DMS 273 (cell line): ENCODE data around the gene SLC22A7.

Source experiments
- DNase-seq: peaks from one replicate; lab custom pipeline; 2025; ENCODE audit not compliant: unreplicated experiment; lab: John Stamatoyannopoulos, UW

SLC22A7 gene, protein sequence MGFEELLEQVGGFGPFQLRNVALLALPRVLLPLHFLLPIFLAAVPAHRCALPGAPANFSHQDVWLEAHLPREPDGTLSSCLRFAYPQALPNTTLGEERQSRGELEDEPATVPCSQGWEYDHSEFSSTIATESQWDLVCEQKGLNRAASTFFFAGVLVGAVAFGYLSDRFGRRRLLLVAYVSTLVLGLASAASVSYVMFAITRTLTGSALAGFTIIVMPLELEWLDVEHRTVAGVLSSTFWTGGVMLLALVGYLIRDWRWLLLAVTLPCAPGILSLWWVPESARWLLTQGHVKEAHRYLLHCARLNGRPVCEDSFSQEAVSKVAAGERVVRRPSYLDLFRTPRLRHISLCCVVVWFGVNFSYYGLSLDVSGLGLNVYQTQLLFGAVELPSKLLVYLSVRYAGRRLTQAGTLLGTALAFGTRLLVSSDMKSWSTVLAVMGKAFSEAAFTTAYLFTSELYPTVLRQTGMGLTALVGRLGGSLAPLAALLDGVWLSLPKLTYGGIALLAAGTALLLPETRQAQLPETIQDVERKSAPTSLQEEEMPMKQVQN

DNA sequence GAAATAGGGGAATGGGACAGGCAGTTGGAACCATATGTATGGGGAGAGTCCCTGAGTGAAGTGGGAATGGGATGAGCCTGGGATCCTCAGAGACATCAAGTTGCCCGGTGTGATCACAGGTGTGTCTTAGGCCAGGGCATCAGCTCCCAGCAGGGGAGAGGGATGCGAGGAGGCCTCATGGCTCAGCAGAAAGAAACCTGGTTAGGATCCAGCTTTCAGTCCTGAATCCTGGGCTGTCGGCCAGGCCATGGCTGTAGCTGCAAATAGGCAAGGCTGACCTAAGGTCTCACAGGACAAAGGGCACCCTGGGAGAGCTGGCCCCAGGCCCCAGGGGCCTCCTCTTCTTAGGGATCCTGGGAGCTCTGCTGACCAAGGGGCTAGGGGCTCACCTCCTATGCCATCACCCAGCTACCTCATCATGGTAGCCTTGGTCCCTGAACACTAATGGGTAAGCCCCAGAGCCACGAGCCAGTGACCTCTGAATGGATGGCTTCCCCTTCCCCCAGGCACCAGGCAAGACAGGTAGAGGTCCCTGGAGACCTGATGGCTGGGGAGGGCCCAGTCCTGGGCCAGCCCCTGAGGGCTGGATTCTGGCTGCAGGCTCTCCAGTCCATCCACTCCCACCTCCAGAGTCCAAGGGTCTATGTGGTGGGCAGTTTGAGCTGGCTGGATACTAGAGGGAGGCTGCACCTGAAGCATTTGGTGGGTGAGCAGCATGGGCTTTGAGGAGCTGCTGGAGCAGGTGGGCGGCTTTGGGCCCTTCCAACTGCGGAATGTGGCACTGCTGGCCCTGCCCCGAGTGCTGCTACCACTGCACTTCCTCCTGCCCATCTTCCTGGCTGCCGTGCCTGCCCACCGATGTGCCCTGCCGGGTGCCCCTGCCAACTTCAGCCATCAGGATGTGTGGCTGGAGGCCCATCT lies at the start of gene SLC22A7:
TSS of gene SLC22A7 (plus strand) at position 617 of the 921 bp plus-strand sequence. CDS start at position 716, 99 bp downstream.
- no peak for DNase-seq

DNA sequence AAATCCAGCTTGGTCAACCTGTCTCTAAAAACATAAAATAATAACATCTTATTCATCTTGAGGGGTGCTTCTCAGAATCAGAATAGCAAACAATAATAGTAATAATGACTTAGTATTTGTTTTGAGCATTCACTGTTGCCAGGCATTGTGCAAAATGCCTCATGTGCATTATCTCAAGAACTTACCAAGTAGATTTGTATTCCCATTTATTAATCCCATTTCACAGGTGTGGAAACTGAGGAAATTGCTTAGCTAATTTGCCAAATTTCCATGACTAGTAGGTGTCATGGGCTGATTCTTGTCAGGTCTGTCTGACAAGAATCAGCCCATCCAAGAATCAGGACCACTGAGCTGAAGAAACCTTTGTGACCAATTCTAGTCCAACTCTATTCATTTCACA lies 49.3 kb upstream of the SLC22A7 start:
- no peak for DNase-seq

DNA sequence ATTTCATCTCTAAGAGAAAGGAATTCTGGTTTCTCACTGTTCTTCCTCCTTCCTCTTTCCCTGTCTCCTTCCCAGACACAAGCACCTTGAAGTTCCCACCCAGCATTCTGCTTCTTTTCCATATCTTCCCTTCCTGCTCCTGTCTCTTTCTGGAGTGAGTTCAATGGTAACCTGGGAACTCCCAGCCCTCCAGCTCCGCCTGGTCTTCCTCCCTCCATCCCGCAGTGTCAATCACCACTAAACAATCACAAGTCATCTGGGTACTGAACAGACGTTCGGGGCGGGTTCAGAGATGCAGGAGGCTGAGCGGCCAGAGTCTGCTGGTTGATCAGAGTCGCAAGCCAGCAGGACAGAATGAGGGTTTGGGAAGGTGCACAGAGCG lies 47.1 kb upstream of the SLC22A7 start:
- DNase-seq: peak; percentile 90

DNA sequence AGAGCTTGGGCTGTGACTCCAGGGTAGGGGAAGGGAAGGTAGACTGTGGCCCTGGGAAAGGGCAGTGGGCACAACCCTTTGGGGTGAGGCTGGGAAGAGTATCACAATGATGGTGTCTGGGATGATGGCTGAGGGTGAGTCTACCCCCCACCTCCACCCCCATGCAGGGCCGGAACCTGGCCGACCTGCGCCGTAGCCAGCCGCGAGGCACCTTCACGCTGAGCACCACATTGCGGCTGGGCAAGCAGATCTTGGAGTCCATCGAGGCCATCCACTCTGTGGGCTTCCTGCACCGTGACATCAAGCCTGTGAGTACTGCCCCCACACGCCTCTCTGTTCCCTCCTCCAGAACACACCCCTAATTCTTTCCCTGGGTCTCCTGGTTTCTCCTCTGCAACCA lies 44.7 kb upstream of the SLC22A7 start:
- no peak for DNase-seq

DNA sequence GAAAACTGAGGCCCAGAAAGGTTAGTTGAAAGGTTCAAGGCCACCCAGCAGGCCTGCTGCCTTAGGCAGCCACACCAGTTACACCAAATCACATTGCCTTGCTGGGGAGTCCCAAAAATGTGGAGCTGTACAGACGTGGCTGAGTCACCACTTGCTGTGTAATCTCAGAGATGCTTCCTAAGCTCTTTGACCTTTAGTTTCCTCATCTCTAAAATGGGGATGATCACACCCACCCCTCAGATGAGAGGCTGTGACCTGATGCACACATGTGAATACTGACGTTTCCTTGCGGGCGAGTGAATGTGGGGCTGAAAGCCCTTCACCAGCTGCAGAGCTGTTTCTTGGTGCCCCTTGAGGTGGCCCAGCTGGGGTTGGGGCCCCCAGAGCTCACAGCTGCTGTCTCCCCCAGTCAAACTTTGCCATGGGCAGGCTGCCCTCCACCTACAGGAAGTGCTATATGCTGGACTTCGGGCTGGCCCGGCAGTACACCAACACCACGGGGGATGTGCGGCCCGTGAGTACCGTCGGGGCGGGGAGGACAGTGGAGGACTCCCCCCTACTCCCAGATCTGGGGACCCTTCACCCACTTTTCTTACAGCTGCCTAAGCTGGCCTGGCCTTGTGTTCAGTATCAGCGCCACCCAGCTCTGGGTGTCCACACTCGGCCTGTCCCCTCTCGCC lies 43.8 kb upstream of the SLC22A7 start:
- no peak for DNase-seq

DNA sequence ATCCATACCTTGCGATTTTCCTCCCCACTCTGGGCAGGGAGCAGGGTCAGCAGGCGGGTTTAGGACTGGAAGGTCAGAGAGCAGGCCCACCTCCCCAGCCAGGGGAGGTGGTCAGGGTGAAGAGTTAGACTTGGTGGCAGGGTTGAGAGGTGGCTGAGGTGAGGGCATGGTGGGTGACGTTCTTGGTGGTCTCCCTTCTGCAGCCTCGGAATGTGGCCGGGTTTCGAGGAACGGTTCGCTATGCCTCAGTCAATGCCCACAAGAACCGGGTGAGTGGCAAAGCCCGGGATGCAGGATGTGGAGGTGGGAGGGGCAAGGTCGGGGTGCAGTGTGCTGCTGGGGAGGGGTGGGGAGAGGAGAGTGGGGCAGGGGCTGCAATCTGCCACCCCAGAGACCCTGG lies 43.2 kb upstream of the SLC22A7 start:
- no peak for DNase-seq

DNA sequence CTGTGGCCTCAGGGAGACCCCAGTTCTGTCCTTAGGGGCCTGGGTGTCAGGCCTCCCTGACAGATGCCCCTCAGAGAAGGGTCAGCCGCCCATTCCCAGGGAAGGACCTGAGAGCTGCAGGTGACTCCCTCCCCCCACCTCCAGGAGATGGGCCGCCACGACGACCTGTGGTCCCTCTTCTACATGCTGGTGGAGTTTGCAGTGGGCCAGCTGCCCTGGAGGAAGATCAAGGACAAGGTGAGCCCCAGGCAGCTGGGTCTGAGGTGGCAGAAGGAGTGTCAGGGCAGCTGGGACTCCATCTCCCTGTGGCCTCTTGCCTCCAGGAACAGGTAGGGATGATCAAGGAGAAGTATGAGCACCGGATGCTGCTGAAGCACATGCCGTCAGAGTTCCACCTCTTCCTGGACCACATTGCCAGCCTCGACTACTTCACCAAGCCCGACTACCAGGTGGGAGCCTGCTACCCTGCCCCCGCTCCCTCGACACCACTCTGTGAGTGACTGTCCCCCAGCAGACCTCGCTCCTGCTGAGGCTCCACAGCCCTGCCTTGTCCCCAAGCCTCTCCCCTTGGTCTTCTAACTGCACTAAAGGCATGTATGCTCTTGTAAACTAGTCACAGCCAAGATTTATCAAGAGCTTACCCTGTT lies 42.5 kb upstream of the SLC22A7 start:
- DNase-seq: no peak

DNA sequence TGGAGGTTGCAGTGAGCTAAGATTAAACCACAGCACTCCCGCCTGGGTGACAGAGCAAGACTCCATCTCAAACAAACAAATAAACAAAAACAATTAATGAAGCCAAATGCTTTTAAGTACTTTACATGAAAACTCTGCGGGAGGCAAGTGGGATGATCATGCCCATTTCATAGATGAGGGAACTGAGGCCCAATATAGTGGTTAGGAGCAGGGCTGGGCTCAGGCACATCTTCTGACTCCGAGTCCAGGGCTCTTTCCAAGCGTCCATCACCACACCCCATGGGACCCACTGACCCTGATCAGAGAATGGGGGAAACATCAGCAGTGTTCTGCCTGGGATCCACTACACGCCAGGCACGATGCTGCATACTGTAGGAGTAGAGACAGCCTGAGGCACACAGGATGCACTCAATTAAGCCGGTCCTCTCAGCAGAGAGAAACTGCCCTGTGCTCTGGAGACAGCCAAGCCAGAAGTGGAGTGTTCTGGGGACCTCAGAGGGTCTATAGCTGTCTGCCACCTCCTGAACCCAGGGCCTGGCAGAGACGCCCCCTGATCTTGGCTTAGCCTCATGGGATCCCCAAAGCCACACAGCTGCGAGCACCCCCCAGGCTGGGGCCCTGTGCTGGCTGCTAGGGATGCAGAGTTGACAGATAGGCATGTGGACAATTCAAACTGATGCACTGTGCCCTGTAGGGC lies 41.2 kb upstream of the SLC22A7 start:
- DNase-seq: no peak

DNA sequence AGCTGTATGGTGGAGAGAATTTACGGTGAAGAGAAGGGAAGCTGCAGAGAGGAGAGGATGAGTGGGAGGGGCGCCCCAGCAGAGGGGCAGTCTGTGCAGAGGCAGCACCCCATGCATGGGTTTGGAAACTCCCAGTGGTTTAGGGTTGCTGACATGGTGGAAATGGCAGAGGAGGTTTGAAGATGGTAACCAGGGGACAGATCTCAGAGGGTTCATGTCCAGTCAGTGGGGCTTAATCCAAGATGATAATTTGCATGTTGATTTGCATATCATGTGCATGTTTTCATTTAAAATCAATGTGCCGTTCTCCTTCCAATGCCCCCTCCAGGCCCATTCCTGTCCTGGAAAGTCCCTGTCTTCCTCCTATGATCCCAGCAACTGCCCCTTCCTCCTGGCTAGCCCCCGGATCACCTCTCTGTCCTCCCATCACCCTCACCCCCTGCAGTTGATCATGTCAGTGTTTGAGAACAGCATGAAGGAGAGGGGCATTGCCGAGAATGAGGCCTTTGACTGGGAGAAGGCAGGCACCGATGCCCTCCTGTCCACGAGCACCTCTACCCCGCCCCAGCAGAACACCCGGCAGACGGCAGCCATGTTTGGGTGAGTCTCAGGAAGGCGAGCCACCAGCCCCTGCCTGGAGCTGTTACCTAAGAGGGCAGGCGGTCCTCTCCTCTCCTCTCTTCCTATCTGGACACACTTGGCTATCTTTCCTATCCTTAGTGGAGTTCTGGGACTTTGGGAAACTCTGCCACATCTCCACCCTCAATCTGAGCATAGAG lies 40.5 kb upstream of the SLC22A7 start:
- DNase-seq: no peak

DNA sequence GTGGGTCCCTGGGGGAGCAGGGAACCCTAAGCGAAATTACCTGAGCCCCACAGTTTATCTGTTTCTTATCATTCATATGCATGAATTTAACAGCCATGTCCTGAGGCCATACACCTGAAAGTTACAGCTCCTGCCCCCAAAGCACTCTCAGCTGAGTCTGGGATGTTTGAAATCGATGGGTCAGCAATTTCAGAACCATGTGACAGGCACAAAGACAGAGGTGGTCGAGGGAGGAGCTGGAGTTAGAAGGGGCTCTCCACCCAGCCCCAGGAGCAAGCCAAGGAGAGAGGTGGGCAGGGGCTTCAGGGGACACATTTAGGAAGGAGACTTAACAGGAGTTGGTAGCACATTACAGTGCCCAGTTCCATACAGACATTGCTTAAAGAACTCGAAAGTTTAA lies 39.9 kb upstream of the SLC22A7 start:
- DNase-seq: no peak

DNA sequence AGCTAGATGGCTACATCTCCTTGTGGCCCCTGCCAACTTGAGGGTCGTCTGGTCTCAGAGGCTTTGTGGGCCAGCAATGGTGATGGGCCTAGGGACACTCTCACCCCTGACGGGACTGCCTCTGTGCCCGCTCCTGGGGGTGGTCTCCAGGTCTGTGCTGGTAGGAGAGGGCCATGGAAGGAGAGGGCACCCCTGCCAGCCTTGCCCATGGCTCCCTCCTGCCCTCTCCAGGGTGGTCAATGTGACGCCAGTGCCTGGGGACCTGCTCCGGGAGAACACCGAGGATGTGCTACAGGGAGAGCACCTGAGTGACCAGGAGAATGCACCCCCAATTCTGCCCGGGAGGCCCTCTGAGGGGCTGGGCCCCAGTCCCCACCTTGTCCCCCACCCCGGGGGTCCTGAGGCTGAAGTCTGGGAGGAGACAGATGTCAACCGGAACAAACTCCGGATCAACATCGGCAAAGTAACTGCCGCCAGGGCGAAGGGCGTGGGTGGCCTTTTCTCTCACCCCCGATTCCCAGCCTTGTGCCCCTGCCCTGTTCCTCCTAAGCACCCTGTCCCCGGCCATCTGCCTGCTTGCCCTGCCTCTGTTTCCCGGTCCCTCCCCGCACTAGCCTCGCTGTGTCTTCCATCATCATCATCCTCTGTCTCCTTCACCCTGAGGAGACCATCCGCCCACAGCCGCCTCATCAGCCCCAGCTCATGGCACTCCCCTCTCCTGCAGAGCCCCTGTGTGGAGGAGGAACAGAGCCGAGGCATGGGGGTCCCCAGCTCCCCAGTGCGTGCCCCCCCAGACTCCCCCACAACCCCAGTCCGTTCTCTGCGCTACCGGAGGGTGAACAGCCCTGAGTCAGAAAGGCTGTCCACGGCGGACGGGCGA lies 39.0 kb upstream of the SLC22A7 start:
- DNase-seq: no peak

DNA sequence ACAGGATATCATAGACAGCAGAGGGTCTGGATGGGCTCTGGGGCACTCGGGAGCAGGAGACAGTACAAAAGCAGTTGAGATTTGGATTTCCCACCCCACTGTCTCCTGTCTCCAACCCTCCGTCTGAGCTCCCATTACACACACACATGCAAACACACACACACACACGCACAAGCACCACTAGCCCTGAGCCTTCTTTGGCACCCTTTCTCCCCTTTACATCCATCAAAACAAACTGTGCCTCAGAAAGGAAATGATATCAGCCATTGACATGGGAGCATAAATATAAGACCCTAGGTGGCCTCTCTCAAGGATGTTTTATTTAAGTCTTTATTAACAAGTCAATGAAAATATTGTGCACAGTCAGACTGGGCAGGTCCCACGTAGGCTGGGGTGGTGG lies 37.3 kb upstream of the SLC22A7 start:
- DNase-seq: no peak

DNA sequence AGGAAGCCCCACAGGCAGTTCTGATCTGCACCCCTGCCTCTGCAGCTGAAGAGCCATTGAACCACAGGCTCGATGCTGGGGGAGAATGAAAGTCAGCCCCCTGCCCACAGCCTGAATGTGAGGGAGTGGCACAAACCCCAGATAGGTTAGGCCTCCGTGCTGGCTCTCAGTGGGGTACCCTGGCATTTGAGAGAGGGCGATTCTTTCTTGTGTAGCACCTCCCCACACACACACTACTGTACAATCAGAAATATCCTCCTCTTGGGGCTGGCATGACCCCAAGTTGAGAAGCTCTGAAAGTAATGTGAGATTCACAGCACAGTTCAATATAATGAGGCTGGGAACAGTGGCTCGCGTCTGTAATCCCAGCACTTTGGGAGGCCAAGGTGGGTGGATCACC lies 36.9 kb upstream of the SLC22A7 start:
- no peak for DNase-seq

DNA sequence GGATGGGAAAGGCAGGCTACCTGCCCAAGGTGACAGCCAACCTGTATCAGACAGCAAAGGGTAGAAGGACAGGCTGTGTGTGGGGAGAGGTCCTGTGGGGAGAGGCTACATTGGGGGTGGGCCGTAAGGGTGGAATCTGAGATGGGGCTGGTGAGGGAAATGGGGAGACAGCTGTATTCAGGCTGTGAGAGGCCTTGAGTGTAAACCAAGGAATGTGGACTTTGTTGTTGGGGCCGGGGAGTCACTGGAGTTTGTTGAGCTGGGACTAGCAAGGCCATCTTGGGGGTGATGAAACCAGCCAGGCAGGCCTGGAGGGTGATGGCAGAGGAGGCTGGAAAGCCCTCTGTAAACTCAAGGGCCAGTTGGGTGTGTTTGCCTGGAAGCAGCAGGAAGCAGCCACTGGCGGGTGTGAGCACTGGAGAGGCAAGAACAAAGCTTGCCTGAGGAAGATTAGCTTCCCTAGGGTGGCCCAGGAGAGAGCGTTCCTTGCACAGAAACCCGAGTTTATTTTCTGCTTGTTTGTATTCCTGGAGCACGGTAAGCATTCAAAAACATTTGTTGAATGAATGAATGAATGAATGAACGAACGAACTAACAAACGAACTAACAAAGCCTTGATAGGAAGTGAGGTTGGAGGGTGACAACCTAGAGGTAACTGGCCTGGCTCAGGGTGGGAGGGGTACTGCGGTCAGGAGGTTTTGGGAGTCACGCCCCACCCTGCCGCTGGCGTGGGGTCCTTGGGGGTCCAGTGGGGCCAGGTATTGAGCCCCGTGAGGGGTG lies 35.9 kb upstream of the SLC22A7 start:
- DNase-seq: no peak

DNA sequence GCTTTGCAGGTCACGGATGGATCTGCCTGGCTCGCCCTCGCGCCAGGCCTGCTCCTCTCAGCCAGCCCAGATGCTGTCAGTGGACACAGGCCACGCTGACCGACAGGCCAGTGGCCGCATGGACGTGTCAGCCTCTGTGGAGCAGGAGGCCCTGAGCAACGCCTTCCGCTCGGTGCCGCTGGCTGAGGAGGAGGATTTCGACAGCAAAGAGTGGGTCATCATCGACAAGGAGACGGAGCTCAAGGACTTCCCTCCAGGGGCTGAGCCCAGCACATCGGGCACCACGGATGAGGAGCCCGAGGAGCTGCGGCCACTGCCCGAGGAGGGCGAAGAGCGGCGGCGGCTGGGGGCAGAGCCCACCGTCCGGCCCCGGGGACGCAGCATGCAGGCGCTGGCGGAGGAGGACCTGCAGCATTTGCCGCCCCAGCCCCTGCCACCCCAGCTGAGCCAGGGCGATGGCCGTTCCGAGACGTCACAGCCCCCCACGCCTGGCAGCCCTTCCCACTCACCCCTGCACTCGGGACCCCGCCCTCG lies 35.2 kb upstream of the SLC22A7 start:
- no peak for DNase-seq

DNA sequence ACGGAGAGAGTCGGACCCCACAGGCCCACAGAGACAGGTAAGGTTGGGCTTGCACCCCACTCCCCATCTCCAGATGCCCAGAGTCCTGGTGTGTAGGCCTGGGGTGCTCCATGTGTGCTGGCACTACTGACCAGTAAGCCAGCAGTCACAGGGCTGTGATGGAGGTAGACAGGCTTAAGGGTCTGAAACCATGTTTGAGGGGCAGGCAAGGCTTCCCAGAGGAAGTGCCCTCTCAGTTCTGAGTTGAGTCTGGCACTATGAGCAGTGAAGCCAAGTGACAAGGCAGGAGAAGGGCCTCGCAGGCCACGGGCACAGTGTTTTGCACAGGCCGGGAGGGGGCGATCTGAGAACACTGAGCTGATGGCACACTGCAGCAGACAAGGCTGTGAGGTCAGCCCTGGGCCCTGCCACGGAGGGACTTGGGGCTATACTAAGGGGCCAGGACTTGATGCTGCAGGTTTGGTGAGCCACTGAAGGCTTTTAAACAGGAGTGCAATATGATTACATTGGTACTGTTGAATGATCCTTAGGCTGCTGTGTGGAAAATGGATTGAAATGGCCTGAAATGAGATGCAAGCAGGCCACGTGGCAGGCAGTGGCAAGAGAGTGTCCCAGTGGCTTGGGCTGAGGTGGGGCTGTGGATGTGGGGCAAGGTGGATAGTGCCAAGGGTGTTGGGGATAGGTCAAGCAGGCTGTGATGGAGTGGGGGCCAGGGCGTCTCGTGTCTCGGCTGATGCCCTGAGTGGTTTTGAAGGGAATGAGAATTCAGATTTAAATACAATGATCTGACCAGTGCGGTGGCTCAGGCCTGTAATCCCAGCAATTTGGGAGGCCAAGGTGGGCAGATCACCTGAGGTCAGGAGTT lies 34.5 kb upstream of the SLC22A7 start:
- DNase-seq: peak; percentile 85
